ENCODE results near the gene SCFD2.
A peak's percentile ranks its signal among the peaks of the same experiment; 100 is the strongest.
"Not testable (repeated sequence)": the region's sequence is repeated elsewhere in the genome, so short reads cannot be mapped to it uniquely, and the experiment has no call there.

The SCFD2 gene

DNA sequence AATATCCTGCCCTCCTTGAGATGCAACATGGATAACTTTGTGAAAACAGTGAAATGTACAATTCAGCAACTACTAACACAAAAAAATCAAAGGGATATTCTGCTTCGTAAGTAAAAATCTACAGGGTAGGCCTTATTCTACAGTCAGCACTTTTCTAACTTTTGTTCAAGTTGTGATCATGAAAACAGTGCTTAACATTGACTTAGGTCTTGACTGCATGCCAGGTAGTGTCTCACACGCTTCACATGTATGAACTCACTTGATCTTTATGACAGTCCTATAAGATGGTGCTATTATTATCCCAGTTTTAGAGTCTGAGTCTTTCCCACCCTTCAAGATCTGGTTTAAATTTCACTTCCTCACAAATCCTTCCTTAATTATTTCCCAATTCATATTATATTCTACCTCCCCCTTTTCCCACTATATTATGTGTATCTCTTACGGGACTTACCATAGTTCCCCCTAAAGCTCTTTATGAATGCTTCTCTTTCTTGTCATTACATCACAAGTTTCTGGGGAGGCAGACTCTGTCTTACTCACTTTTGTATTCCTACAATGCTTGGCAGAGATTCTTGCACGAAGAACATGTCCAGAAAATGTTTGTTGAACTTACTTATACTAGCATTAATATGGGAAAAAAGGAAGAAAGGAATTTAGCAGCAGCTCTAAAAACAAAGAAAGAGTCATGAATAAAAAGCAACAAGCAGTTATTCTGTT is 179.8 kb downstream of the SCFD2 start:
- no peak for DNase-seq

DNA sequence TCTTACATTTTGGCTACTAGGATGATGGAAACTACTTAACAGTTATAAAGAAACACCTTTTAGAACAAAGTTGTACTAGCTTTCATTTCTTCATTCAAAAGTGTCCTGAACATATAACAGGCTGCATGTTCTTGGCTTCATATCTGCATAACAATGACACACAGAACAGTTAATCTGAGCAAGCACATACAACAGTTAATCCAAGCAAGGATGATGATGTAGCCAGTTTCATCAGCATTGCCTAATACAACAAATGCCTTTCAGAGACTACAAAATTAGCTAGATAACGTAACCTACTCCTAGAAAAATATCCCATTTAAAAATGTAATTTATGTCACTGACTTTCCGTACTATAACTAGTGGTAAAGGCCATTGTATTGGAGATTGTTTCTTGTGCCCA is 182.1 kb downstream of the SCFD2 start:
- DNase-seq, result no peak

DNA sequence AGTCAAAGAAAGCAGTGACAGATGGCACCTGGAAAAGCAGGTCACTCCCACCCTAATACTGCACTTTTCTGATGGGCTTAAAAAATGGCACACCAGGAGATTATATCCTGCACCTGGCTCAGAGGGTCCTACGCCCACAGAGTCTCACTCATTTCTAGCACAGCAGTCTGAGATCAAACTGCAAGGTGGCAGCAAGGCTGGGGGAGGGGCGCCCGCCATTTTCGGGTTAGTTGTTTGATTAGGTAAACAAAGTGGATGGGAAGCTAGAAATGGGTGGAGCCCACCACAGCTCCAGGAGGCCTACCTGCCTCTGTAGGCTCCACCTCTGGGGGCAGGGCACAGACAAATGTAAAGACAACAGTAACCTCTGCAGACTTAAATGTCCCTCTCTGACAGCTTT is 188.1 kb downstream of the SCFD2 start:
- DNase-seq, result not testable (repeated sequence)

DNA sequence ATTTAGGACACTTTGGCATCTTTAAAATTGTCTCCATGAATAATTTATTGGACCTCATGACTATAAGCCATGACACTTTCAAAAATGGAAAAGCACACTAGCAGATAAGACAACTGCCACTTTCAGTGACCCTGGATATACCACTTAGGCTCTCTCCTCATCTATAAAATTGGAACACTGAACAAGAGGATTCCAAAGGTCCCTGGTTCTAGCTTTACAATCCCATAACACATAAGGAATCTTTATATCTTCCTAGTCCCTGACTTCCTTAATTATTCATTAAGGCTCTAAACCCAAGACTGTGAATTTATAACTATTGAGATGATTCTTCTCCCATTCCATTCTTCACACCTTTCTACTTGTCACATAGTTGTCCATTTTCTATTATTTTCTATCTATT is 190.2 kb downstream of the SCFD2 start:
- no peak for DNase-seq

DNA sequence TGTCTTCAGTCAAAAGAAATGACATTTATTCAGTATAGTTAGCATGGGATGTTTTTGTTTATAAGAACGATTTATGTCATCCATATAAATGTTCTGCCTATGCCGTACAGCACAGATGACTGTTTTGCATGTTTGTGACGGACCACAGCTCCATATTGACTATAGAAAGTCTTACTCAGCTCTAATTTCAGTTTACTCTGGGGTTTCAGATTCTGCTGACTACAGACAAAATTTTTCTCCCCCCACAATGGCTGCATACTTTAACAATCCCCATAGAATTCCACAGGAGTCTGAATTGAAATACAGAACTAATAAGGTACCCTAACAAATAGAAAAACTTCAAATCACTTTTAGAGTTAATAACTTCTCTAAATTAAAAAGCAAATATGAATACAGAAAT is 191.0 kb downstream of the SCFD2 start:
- DNase-seq, result no peak

DNA sequence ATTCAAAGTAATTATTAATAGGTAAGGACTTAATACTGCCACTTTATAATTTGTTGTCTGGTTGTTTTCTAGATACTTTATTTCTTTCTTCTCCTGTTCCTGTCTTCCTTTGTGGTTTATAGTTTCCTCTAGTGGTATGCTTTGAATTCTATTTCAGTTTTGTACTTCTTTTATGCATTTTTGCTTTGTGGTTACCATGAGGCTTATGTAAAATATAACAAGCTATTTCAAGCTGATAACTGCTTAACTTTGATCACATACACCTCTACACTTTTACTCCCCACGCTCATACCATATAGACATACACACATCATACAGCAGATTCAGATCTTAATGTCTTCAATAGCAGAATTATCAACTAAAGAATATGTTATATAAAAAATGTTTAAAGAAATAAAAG is 192.3 kb downstream of the SCFD2 start:
- DNase-seq, result no peak

DNA sequence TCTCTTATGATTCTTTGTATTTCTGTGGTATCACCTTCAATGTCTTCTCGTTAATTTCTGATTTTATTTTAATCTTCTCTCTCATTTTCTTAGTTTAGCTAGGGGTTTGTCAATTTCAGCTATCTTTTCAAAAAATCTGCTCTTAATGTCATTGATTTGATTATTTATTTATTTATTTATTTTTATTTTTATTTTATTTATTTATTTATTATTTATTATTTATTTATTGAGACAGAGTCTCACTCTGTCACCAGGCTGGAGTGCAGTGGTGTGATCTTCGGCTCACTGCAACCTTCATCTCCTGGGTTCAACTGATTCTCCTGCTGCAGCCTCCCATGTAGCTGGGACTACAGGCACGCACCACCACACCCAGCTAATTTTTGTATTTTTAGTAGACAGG is 194.1 kb downstream of the SCFD2 start:
- no peak for DNase-seq

DNA sequence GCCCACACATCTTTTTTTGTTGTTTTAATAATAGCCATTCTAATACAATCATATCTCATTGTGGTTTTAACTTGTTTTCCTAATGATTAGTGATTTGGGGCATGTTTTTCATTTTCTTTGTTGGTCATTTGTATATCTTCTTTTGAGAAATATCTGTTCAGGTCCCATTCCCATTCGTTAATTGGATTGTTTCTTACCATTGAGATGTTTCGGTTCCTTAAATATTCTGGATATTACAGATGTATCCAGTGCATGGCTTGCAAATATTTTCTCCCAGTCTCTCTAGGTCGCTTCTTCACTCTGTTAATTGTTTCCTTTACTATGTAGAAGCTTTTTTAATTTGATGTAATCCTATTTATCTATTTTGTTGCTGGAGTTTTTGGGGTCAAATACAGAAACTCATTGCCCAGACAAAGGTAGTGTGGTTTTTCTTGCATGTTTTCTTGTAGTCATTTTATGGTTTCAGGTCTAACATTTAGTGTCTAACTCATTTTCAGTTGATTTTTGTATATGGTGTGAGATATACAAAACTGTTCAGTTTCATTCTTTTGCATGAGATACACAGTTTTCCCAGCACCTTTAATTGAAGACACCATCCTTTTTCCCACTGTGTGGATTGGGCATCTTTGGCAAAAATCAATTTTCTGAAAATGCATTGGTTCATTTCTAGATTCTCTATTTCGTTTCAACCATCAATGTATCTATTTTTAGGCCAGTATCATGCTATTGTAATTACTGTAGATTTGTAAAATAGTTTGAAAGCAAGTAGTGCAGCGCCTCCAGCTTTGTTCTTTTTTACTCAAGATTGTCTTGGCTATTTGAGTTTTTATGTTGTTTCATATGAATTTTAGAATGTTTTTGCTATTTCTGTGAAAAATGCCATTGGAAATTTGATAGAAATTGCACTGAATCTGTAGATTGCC is 195.9 kb downstream of the SCFD2 start:
- no peak for DNase-seq

DNA sequence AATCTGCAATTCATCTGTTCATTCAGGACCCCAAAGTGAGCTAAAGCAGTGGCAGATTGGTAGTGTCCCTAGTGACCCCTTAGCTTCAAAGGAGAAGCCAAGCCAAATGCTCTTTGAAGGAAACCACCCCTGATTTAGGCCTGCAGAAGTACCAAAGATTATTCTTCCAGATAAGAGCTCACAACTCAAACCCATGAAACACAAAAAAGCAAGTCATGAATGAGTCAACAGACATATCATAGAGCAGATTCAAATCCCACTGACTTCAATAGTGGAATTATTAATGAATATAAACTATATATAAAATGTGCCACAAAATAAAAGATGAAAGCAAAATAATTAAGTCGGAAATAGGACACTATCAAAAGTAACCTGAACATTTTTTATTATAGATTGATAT is 197.6 kb downstream of the SCFD2 start:
- no peak for DNase-seq

DNA sequence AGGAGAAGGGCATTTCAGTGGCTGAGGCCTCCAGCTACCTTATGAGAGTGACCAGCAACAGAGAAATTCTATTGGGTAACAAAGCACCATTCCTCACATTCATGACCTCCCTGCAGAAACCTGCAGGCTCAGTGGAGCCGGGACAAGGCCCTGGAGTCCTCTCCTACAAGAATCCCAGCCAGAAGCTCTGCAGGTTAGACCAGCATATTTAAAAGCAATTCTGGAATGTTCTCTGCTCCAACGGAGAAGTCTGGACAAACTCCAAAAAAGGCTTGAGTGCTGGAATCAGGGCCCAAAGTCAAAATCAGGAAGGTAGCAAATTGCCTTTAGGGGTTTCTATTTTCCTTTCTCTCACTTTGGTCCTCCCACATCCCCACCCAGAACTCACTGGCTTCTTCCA is 202.9 kb downstream of the SCFD2 start:
- DNase-seq, result no peak

DNA sequence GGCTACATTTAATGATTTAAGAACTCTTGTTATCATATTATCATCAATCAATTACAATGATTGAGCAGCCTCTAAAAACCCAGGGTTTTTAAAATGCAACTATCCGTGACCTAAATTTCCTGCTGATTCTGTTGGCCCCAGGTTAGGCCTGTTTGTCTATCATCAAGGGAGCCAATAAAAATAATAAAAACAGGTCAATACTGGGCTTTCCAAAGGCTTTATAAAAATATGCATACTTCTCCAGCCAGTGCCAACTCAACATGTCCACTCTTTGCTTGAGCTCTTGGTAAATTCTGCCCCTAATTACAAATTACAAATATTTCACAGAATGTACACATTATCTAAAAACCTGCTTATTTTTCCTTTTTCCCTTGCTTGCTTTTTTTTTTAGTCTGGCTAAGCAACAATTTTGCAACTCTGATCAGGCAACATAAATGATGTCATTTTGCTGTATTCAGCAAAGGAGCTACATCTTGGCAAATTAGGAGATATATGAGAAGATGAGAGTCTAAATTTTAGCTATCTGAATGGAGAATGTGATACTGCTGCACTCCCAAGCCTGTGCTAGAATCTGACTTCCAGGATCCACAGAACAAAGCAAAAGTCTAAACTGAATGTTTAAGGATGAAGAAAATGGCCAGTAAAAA is 204.0 kb downstream of the SCFD2 start:
- DNase-seq, result no peak

DNA sequence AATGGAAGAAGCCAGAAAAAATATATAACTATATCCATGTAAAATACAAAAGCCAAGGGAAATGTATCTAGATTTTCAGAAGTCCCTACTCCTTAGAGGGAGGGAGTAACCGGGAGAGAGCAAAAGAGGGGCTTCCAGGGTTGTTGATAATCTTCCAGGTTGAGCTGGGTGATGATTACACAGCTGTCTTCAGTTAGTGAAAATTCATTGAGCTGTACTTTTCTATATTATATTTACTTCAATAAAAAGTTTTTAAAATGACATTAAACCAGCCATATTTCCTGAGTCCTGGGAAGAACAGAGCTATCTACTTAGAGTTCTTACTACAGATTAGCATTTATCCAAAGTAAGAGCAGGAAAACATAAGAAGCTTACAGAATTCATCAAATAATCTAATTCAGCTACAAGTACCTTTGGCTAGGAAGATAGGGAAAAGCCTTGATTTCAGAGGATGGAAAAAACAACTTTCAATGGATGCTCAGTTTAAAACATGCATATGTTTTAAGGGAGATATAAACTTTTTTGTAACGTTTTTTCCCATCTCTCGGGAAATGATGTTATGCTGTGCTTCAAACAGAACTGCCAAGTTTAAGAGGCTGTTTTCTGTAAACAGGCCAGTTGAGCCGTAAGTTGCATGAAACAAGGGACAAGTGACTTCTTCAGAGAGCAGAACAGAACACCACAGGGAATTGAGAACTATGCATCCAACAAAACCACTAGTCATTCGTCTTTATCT is 204.6 kb downstream of the SCFD2 start:
- no peak for DNase-seq

DNA sequence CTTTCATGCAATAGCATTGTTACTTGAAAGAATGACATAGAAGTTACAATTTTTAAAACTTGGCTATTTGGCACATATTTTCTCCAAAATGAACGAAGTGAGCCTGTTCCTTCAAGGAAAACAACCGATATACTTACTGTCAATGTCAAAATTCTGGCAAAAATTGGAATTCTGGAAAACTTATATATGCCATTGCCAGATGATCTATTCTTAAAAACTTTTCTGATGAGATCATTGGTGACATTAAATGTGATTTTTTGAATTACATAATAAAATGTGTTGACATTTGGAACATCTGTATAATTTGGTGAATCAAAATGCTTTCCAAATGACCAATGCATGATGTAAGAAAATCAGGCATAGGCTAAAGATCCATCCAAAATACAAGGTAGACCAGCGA is 209.0 kb downstream of the SCFD2 start:
- DNase-seq, result no peak

DNA sequence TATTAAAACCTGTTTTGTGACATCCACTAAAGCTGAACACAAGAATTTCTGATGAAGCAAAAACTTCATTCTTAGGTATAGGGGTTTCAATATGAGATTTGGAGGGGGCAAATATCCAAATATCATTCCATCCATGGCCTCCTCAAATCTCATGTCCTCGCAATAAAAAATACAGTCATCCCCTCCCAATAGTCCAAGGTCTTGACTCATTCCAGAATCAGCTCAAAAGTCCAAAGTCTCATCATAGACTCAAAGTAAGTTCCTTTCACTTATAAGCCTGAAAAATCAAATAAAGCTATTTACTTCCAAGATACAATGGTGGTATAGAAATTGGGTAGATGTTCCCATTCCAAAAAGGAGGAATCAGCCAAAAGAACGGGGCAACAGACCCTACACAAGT is 213.4 kb downstream of the SCFD2 start:
- no peak for DNase-seq

DNA sequence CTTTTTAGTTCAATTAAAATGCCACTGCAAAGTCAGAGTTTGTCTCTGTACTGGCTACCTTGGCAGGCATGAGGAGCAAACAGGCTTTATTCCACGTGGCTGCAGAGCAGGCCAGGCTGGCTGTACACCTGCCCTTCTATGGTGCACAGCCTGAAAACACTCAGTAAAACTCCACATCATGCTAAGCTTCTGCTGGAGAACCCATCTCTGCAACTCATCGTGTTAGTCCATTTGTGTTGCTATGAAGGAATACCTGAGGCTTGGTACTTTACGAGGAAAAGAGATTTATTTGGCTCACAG is 214.4 kb downstream of the SCFD2 start:
- no peak for DNase-seq

DNA sequence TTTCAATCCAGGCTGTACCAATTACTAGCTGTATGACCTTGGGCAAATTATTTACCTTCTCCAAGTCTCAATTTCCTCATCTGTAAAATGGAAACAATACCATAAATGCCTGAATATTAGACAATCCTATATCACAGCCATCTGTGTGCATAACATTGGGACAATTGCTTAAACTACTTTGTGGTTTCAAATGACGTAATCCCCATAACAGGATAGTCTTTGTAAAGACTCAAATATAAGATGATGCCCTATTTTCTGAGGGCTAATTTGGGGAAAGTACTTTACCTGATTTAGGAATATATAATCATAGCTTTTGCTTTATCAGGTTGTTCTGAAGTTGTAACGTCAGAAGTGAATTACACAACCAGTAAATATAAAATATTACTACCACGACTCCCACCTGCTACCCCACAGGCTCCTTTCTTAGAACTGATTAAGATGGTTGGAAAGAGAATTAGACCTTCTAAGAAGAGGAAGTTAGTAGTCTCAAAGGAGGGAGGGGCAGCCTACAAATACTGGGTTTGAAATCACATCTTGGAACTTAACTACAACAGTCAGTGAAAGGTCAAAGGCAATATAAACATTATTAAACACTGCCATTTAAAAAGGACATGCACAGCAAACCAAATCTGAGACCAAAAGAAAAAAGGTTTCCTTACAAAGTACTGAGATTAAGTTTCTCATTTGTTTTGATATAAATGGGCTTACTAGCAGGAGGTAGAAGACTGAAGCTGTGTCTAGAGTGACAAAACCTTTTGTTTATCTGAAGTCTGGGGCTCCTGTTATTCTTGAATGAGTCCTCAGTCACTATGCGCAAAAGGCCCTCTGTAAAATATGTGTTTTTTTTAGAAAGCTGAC is 215.0 kb downstream of the SCFD2 start:
- DNase-seq, result peak; percentile 55 to 58

DNA sequence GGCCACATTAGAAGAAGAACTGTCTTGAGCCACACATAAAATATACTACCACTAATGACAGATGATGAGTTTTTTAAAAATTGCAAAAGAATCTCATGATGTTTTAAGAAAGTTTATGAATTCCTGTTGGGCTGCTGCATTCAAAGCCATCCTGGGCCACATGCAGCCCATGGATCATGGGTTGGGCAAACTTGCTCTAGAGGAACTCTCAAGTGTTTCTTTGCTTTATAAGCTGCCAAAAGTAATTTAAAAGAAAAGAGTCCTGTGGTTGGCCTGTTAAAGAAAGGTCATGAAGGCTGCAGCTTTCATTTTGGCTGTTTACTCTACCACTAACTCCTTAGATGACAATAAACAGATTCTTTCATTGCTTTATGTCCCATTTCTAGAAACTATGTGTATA is 218.2 kb downstream of the SCFD2 start:
- DNase-seq, result no peak

DNA sequence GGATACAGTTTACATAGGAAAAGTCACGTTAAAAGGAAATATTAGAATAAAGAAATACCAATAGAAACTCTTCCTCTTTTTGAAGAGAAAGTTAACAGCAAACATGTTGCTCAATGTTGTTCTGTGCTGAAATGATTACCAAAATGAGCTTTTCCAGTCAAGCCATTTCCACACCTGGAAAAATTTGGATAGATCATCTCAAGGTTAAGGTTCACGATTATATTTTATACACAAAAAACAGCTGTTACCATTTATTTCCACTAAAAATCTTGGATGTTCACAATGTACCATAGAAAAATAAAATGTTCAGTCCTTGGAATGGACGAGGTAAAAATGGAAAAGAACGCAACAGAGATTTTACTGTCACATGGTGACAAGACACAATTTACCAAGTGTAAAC is 218.7 kb downstream of the SCFD2 start:
- DNase-seq, result no peak

DNA sequence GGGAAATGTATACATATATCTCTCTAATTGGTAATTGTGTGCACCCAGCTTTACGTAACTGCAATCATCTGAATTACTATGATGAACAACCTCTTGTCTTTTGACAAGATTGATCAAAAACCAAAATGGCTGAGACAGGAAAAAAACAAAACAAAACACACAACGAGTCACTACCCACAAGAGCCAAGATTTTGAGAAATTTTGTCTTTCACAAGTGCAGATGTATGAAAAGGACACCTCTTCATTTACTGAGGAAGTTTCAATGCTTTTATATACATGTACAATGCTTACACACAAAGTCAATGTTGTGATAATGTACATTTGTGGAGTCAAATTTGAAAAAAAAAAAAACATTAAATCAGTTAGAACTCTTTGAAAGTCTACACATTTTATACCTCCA is 224.6 kb downstream of the SCFD2 start:
- DNase-seq, result no peak

DNA sequence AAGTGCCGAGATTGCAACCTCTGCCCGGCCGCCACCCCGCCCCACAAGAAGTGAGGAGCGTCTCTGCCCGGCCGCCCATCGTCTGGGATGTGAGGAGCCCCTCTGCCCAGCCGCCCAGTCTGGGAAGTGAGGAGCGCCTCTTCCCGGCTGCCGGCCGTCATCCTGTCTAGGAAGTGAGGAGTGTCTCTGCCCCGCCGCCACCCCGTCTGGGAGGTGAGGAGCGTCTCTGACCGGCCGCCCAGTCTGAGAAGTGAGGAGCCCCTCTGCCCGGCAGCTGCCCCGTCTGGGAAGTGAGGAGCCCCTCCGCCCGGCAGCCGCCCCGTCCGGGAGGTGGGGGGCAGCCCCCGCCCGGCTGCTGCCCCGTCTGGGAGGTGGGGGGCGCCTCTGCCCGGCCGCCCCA is 226.6 kb downstream of the SCFD2 start:
- DNase-seq, result not testable (repeated sequence)

DNA sequence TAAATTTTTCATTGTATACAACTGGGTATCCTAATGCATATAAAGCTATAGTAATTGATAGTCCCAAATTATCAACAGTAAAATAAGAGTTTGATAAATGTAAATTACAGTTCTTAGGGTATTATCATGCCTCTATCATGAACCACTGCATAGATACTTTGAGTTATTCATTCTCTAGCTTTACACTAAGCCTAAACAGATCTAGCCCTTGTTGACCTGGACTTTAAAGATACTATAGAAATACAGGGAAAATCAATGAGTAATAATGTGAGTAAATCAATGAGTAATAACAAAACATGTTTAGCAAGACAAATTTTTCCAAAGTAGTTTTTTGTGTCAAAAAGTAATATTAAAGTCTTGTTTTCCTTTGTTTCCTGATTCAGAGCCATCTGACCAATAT is 228.4 kb downstream of the SCFD2 start:
- no peak for DNase-seq

DNA sequence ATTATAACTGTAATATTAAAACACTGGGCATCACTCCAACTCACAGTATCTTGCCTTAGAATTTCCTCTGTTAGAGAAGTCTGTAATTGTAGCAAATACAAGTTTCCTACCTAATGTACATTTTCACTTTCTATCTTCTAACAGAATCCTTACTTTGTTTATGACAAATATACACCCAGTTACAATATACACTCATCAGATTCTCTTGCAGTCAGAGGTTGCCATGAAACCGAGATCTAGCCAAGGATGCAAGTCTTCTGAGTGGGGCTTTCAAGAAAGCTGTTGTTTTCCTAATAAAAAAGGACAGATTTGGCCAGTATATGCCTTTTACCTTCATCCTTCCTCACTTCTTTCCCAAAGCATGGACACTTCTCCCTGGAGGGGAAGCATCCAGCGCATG is 228.9 kb downstream of the SCFD2 start:
- DNase-seq, result no peak

All from Kasumi-1 (cell line).